NCI-H345 (cell line): ENCODE results near the gene SAMM50.

Source experiments
- DNase-seq: peaks from one replicate; lab custom pipeline; 2025; lab: John Stamatoyannopoulos, UW

SAMM50 gene

DNA sequence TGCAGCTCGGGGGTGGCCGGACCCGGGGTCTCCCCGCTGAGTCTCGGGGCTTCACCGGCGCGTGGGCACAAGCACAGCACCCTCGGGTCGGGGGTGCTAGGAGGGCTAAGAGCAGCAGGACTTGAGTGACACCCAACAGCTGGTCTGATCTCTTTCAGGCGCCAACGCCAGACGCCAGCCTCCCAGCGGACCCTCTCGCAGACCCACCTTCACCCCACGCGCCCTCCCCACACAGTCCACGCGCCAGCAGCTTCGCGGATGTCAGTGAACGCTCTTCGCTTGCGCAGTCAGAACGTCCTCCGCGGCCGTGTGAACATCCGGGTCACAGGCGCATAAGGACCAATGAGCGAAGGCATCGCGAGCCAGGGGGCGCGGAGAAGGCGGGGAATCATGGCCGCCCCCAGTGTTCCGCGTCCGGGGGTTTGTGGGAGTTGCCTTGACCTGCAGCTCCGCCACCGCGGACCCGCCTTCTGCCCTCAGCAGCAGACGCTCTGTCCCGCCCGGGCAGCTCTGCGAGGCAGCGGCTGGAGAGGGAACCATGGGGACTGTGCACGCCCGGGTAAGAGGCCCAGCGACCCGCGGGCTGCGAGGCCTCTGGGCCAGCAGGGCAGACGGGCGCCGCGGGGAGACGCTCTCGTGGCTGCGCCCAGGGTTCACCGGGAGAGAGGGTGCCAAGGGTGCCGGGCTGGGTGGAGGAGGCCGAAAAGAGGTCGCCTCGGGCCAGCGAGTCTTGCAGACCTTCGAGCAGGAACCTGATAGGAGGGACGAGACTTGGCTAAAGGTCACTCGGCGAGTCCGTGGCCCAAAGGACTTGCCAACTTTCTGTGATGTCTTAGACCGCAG is at the start of gene SAMM50:
SAMM50 (plus strand) TSS at position 403 of the 843 bp plus-strand sequence; CDS start at position 539, 136 bp downstream.
- DNase-seq = peak; percentile 87

DNA sequence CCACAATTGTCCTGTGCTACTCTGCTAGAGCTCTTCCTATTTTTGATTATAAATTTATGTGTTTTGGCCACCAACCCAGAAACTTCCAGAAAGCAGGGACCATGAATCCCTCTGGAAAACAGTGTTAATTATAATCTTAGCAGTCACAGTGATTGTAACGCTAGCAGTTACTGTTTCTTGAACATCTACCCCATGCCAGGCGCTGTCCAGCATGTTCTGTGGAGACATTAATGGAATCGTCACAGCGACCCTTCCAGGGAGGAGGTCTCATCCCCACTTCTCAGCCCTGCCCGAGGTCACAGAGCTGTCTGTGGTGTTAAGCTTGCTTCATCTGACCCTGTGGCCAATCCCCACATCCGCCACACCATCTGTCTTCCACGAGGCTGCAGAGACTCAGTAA is 49.6 kb upstream of the SAMM50 start:
- no peak for DNase-seq

DNA sequence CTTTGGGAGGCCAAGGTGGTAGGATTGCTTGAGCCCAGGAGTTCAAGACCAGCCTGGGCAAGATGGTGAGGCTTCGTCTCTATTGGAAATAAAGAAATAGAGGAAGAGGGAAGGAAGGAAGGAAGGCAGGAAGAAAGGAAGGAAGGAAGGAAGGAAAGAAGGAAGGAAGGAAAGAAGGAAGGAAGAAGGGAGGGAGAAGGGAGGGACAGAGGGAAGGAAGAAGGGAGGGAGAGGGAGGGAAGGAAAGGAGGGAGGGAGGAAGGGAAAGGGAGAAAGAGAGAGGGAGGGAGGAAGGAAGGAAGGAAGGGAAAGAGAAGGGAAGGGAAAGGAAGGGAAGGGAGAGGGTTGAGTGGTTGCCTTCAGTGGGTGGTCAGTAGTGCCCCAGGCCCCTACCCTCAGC is 45.5 kb upstream of the SAMM50 start:
- DNase-seq = no peak

DNA sequence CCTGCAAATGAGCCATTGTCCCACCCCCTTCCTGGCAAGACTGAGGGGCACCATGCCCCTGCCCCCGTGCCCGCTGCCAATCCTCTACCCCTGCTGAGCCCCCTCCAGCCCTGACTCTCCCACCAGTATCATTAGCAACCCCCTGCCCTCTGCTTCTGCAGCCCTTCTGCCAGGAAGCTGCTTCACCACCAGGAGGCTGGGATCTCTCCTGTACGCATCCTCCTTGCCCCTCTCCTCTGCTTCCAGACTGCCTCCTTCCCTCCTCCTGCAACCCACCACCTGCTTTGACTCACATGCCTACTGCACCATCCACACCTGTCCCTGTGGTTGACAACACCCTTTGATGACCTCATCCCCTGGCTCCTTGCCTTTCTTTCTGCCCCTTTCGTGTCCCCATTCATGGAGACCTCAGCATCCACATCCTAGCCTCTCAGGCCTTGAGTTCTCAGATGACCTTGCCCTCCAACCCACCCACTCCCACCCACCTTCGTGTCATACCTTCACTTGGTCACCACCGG is 45.0 kb upstream of the SAMM50 start:
- DNase-seq = no peak

DNA sequence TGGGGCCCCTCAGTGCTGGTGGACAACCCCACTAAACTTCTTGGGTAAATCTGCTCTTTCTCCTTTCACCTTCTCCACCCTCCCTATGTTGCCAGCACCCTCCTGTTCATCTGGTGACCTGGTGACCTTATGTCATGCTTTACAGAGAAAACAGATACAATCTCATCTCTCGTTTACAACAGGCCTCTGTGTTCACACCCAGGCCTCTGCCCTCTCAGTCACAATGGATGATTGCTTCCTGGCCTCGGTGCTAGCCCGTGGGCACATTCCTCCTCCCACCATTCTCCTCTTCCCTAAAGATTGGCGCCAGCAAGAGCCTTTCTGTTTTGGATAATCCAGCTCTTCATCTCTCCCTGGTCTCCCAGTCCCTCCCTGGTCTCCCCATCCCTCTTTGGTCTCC is 43.9 kb upstream of the SAMM50 start:
- no peak for DNase-seq

DNA sequence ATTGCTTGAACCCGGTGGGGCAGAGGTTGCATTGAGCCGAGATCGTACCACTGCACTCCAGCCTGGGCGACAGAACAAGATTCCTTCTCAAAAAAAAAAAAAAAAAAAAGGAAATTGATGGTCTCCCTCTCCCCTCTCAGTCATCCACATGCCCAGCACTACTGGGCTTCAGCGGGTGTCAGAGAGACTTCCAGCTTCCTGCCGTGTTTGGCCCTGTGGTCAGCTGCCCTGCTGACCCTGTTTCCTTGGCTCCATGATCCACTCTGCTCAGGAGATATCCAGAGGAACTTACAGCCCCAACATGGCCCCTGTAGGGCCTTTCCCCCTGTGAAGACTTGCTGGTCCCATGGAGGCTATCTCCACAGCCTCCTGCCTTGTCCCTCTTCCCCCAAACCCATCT is 37.7 kb upstream of the SAMM50 start:
- DNase-seq = no peak

DNA sequence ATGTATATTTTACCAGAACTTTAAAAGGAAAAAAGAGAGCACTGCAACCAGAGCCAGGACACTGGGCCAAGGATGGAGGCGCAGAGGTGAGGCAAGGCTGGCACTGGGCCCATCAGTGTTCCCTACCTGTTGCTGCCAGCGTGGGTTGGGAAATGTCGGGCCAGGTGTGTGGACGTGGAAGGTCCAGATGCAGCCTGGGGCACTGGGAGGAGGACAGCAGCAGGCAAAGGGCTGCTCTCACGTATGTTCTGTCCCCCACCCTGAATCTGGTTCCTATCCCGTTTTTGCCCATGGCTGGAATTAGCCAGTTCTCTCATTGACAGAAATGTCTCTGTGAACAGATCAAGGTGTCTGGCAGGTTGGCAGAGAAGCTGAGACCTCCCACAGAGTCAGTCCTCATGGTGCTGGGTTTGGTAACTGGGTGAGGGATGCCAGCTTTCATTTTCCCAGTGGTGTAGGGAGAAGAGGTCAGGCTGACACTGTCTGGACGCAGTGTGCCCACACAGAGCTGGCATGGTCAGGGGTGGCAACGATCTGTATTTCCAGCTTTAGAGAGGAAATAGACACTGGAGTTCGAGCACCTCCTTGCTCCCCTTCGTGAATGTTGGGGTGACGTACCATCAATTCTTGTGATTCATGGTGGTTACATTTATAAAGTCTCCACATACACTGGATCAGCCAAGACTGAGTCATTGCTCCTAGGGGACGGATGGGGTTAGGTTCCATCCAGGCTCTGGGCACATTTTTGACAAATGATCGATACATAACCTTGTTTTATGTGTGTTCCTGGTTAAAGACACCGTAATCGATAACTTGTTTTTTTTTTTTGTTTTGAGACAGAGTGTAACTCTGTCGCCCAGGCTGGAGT is 35.9 kb upstream of the SAMM50 start:
- DNase-seq = no peak

DNA sequence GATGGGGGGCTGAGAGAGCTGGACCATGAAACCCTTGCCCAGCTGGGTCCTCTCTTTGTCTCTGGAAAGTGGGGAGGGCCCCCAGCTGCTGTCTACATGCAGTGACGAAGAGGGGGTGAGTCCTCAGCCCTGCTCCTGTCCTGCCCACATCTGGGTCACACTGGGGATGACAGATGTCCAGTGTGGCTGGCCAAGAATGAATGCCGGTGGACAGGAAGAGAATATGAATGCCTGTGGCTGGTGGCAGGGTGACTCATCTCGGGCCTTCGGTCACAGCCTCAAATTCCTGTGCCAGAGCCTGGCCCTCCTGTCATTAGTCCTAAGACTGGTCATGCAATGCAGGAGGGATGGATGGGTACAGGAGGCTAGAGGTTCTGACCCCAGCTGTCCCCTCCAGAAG is 33.9 kb upstream of the SAMM50 start:
- DNase-seq = no peak

DNA sequence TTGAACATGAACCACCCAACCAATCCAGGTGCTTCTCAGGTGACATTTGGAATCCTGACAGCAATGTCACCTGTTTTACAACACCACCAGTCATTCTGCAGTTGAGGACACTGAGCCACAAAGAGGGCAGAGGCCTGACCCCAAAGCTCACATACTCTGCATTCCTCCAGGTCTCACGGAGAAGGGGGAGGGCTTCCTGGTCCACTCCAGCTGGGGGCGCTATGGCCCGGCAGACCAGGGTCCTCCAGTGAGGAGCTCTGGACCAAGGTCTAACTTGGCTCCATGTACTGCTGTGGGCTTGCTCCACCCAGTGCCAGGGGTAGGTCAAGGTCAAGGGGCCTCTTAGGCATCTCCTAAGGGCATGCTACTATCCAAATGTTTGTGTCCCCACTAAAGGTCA is 33.1 kb upstream of the SAMM50 start:
- no peak for DNase-seq

DNA sequence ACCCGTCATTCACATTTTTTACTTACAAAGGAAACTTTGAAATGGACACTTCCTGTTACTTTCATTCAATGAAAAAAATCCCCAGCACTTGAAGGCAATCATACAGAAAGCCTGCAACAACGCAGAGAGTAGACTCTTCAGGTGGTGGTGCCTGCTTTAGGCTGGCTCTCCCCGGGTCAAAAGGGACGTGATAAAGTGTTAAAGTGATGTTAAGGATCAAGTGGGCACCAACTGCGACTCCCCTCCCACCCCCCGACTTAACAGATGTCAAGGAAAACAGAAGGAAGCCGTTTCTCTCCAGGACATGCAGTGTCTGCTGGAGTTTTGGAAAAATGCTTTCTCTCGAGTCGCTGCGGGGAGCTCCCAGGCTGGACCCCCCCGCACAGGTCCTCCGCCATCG is 32.1 kb upstream of the SAMM50 start:
- DNase-seq = no peak

DNA sequence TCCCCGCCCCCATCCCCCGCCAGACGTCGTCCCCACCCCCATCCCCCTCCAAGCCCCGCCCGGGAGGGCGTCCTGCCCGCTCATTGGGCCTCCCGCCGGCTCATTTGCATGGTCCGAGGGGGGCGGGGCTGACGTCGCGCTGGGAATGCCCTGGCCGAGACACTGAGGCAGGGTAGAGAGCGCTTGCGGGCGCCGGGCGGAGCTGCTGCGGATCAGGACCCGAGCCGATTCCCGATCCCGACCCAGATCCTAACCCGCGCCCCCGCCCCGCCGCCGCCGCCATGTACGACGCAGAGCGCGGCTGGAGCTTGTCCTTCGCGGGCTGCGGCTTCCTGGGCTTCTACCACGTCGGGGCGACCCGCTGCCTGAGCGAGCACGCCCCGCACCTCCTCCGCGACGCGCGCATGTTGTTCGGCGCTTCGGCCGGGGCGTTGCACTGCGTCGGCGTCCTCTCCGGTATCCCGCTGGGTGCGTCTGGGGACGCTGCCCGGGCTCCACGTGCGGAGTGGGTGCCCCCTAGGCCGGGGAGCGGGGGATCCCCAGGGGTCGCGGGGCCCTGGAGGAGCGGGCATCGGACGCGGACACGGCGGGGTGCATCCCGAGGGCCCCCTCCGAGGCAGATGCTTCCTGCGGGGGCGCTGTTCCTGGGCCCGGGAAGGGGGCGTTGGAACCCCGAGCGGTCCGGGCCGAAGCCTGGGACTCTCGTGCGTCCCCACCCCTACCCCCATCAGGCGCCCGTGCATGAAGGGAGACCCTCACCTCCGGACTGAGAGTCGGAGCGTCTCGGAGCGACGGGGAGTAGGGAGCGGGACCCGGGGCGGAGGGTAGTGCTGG is 31.4 kb upstream of the SAMM50 start, which contains the start of gene PNPLA3:
PNPLA3 (plus strand) TSS at position 175 of the 834 bp plus-strand sequence; CDS start at position 282, 107 bp downstream.
- DNase-seq = peak; percentile 91

DNA sequence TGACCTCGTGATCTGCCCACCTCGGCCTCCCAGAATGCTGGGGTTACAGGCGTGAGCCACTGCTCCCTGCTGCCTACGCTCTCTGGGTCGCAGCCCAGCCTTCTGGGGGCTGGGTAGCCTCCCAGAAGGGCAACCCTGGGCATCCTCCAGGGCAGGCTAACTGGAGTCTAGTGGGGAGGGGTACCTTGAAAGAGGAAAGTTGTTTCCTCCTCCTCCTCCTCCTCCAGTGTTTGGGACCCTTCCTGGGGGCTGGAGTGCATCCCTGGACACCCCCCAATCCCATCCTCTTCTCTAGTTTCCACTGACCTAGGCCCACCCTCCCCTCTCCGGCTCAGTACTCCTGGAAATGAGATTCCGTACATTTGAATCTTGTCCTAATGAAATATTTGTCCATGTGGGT is 30.4 kb upstream of the SAMM50 start:
- no peak for DNase-seq

DNA sequence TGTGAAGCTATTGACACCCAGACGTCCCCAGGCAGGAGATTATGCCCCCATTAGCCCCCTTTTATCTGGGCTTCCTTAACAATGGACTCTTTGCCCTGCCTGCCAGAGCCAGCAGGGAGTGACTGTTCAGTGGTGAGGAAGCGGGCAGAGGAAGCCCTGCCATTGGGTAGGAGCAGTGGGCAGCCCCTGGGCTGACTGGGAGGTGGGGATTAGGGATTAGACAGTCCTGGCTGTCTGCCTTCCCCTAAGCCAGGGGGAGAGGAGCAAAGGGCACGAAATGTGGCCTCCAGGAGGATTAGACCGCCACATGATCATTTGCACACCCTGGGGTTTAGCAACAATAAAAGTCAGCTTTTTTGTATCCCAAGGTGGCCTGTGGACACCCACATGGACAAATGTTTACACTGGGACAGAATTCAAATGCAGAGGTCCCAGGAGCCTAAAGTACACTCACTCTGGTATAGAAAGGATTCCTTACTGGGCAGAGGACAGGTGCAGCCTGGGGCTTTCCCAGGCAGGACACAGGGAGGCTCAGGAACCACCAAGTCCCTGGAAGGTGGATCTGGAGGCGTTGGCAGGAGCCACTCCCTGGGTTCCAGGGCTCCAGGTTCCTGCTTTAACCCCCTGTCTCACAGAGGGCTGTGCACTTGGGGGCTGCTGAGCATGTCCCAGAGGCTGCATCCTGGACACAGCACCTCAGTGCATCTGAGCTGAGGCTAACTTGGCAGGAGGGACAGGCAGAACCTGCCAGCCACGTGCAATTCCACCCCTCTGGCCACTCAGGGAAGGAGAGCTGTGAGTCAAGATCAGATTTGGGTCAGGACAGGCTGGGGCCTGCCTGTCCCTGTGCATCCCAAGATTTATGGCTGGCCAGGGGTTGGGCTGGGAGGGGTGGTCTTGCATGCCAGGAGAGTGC is 29.6 kb upstream of the SAMM50 start:
- peak; percentile 21 for DNase-seq

DNA sequence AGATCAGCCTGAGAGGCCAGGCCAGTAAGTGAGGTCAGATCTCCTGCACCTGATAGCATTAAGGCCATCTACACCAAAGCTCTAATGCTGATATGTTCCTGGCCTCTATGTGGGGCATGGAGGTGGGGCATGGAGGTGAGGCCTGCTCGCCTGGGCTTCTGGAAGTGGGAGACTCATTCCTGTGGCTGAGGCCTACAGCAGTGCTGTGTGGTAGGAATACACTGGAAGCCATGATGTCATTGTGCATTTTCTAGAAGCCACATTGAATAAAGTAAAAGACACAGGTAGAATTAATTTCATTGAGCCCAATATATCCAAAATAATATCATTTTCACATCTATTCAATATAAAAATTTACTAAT is 28.9 kb upstream of the SAMM50 start:
- no peak for DNase-seq

DNA sequence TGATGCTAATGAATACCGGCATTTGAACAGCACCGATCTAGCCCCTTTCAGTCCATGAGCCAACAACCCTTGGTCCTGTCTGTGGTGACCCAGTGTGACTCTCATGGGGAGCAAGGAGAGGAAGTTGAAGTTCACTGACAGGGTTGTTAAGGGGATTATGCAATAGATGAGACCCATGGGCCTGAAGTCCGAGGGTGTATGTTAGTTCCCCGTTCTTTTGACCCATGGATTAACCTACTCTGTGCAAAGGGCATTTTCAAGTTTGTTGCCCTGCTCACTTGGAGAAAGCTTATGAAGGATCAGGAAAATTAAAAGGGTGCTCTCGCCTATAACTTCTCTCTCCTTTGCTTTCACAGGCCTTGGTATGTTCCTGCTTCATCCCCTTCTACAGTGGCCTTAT is 26.8 kb upstream of the SAMM50 start:
- no peak for DNase-seq

DNA sequence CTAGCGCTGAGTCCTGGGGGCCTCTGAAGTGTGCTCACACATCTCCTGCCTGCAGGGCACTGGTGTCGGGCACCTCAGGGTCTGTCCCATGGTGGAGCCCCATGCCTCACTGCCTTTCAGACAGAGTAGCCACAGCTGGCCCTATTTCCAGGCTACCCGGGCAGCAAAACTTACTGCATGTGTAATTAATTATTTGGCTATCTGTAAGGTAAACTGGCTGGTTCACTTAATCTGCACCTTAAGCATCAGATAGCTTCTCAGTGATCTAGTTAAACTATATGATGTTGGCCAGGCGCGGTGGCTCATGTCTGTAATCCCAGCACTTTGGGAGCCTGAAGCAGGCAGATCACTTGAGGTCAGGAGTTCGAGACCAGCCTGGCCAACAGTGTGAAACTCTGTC is 26.3 kb upstream of the SAMM50 start:
- no peak for DNase-seq

DNA sequence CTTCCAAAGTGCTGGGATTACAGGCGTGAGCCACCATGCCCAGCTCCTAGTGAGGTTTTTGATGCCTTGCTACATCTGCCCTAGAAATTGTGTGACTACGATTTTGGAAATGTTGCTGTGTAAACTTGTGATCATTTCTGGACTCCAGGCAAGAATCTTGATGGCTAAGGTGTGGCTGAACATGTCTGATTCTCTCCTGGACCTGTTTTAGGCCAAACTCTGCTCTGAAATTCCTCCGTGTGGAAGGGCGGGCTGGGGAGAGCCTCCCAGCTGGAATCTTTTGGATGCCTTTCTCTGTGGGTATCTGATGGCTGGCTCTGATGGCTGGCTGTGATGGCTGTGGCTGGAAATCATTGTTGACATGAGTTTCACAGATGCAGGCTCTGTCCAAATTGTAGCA is 23.5 kb upstream of the SAMM50 start:
- no peak for DNase-seq

DNA sequence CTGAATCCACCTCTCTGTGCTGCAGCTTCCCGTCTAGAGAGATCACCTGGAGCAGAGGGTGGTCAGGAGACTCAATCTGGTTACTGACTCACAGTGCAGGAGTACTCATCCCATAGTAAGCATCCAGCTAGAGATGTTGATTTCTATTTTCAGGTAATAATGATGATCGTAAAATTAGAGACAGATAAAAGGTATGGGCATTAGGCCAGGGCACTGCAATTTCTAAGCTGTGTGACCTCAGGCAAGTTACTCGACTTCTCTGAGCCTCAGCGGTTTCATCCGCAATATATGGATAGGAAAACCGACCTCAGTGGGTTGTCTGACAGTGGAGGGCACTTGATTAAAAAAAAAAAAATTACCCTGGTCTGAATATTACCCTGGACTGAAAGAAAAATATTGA is 13.8 kb upstream of the SAMM50 start:
- no peak for DNase-seq

DNA sequence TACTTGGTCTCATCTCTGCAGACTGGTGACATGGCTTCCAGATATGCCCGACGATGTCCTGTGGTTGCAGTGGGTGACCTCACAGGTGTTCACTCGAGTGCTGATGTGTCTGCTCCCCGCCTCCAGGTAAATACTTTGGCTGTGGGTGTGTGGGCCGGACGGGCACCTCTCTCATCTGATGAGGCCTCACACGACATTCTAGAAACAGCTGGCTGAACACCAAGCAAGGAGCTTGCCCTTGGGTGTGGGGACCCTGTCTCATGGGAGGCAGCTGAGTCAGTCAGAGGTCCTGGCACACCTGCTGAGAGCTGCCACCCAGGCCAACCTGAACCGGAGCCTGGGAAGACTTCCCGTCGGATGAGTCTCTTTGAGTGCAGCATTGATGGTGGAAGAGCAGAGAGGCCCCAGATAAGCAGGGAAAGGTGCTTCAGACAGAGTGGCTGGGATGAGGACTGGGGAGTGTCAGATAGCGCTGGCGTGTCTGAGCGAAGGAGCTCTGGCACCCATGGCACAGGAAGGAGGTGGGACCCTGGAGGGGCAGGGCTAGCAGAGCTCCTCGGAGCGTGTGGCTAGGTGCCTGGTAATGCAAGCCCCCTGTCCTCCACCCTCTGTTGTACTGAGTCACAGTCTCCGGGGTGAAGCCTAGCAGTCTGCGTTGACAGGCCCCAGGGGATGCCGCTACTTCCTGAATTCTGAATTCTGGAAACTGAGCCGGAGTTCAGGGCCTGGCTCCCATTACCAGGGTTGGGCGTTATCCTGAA is 10.4 kb upstream of the SAMM50 start:
- DNase-seq = no peak
